NOMO-1 (cell line): ENCODE measurements around the gene DDX25.

Source experiments
- DNase-seq, 2 experiments: peaks; one replicate each; lab custom pipeline; 2025; ENCODE audit not compliant: unreplicated experiment in 2 of 2; lab: John Stamatoyannopoulos, UW

Gene DDX25

GRCh38 chr11:125948278-125949051, 44.2 kb downstream of the DDX25 start:
- DNase-seq = no peak

GRCh38 chr11:125949271-125950177, 45.2 kb downstream of the DDX25 start:
- DNase-seq = no peak

GRCh38 chr11:125950178-125950490, 45.8 kb downstream of the DDX25 start:
- DNase-seq = no peak

GRCh38 chr11:125950696-125951651, 46.7 kb downstream of the DDX25 start:
- no peak for DNase-seq

GRCh38 chr11:125951731-125952130, 47.4 kb downstream of the DDX25 start:
- no peak for DNase-seq

DNA sequence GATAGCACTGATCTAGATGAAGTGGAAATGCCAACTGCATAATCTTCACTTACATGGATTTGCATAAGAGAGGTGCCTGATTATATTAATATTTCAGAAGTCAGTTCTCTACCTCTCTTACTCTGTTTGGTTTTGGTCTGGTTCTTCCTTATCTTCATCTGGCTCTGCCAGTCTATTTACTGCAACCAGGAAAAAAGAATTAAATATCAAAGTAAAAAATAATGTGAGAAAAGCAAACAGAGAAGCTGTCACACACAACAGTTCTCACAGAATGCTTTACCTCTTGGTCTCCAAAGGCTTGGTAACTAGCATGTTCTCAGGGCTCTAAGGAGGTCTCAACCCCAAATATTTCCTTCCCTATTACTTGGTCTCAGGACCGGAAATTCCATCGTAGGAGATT, 48.3 kb downstream of the DDX25 start:
- DNase-seq = no peak

DNA sequence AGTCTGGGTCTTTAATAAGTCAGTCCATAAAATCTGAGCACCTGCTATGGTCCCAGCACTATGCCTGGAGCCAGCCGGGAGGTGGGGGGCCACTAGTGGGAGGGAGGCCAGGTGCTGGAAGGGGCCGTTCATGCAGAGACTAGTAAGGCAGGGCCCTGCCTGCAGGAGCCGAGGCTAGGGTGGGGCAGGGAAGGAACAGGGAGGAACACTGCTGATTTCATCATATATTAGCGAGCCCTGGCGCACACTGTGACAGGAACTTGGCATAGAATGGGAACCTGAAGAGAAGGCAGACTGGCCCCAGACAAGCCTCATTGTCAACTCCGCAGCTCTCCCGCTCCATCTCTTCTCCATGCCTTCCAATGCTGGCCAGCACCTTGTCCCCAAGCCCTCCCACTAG, 48.7 kb downstream of the DDX25 start:
- no peak for DNase-seq

- DNase-seq = no peak
Observed at GRCh38 chr11:125953401-125953935, 49.2 kb downstream of the DDX25 start.

DNA sequence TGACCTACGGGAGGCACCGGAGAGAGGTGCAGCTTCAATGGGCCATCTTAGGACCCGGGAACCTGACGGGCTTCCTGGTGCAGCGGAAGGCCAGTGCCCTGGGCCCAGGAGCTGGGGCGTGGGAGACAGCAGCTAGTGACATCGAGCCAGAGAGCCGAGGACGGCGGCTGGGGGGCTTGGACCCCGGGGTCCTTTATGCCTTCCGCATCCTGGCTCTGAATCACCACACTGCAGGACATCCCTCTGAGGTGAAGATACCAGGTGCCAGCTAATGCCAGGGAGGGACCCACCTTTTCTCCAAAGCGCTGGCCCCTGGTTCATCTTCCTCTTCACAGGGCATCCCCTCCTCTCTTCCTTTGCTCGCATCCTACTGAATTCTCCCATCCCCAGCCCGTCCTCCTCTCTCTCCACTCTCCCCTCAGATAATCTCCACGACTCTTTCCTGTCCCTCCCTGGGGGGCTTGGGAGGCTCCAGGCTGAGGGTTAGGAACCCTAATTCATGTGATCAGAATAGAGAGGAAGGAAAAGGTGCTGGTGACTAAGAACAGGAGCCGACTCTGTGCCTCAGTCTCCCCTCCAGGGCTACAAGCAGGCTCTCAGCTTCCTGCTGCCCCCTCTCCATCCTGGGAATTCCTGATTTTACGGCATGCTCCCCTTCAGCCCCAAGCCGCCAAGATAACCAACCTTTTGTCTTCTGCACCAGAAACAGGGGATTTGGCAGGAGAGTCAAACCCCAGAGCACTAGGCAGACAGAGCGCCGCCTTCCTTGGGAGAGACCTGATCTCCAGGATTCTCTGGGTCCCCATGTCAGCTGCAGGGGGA, 50.0 kb downstream of the DDX25 start:
- DNase-seq = no peak

DNA sequence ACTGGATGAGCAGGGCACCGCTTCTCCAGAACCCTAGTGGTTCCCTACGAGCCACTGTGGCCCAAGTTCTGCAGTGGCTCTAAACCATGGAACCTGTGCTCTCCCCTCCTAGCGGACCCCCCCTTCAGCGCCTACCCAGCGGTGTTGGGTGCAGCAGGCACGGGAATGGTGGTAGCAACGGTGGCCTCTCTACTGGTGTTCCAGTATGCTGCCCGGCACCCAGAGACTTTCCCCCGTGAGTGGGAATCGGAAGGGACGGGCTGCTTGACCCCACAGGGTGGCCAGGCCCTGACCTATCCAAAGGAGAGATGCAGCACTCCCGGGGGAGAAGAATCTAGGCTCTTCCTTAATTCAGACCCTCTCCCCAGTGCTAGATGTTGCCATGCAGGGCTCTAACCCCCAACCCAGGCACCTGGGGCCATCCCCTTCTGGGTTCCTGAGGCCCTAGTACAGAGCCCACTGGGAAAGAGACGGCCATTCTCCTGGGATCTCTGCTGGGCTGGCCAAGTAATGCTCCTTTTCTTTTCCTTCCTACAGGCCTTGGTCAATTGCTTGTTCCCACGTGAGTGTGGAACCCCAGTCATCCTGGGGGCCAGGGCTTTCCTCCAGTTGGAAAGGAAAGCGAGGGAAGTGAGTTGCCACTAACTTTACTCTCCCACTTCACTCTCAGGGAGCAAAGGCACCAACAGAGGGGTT, 50.8 kb downstream of the DDX25 start:
- DNase-seq = no peak

GRCh38 chr11:125955856-125956255, 51.5 kb downstream of the DDX25 start:
- no peak for DNase-seq

DNA sequence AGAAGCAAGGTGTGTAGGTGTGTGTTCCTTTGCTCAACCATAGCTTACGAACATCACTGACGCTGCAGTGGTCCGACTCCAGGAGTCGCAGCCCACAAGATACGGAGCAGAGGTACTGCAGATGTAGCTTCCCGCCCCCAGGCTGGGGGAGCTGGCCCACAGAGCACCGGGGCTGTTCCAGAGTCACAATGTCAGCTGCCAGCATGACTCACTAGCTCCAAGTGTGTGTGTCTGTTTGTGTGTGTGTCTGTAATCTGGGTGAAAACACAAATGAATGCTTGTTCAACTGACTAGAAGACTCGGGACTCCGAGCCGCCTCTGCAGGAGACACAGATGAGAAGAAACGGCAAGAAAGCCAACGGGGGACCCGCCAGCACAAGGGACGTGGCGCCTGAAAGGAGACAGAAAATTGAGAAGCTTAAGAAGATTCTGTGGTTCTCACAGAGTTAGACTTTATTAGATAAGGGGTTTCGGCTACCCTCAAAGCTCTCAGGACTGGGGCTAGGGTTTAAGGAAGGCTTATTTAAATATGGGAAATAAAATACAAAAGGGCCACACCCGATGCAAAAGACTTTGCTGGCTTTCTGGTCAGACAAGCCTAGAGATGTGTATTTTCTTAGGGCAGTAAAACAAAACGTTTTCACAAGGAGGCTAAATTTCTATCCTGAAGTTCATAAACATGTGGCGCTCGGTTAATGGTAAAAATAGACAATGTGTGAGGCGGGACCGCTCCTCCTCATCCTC, 52.3 kb downstream of the DDX25 start:
- no peak for DNase-seq

GRCh38 chr11:125957618-125958332, 53.5 kb downstream of the DDX25 start:
- DNase-seq = no peak

DNA sequence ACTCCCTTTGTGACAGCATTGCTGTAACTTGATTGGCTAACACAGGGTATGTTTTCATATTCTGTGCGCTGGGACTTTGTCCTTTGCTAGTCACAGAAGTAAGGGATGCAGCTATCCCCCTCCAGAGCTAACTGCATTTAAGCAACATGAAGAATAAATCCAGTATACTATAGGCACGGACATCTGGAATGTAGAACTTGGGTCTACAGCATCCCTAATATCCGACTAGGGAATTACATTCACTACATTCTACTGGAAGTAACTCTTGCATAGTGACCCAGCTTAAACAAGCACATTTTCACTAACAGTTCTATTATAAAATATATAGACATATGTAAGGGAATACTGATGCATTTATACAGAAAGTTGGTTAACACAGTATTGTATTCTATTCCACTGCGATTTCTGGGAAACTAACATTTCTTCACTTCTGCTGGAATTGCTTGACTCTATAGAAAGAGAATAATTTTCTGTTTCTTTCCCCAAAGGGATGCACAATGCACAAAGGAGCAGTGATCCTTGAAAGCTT, 54.6 kb downstream of the DDX25 start:
- no peak for DNase-seq

DNA sequence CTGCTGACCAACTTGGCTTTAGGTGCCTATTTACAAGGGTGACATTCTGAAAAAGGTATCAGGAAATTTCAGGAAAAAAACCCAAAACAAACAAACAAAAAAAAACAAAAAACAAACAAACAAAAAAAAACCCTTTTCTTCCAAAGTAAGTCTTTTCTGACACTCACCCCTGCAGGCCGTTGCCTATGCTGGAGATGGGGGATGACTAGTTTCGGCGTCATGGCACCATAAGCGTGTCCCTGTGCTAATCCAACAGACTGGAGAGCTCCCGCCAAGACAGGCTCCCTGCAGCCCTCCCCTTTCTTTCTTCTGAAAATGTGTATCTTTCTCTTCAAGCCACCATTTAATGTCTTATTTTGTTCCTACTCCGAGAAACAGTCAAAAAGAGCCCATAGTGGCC, 55.2 kb downstream of the DDX25 start:
- DNase-seq = no peak

DNA sequence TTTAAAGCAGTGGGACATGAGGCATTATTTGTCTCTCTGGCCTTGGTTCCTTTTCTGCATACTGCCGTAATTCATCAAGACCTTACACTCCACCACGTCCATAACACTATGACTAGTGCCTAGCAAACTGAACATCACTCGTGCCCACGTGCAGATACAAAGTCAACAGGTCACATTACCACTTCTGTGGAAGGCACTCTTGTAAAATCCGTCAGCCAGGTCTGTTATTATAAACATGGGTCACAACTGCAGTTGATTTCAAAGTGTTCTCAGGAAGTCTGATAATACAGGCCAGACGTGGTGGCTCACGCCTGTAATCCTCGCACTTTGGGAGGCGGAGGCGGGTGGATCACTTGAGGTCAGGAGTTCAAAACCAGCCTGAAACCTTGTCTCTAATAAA, 55.6 kb downstream of the DDX25 start:
- no peak for DNase-seq

- no peak for DNase-seq
Observed at GRCh38 chr11:125960771-125961170, 56.5 kb downstream of the DDX25 start.

- no peak for DNase-seq
Observed at GRCh38 chr11:125967515-125967914, 63.2 kb downstream of the DDX25 start.
